Stimulated activated CD8-positive, alpha-beta memory T cell treated with anti-CD3 and anti-CD28 coated beads, Interleukin-4, amount 100 ng/mL, for 48 hours (primary cell): ENCODE data around the gene RASAL2.

Source experiments
- DNase-seq: peaks from one replicate; pipeline ENCODE4 v3.0.0-alpha.2; 2020

The RASAL2 gene

DNA sequence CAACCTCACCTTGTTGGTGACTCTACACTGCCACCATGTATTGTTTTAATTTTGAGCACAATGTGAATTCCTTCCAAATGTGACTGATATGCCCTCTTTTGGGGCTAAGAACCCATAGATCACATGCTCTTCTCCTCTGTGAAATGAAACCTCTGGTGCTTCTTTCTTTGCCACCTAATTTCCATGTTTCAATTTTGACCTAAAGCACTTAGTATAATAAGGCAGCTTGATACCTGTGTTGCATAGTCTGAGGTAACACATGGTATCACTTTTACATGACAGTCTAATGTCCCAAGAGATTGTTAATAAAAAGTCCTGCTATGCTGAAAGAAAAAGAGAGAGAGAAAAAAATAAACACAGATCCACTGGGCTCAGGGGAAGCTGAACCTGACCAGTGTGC, 378.6 kb downstream of the RASAL2 start:
- no peak for DNase-seq

- no peak for DNase-seq
These were observed 383.5 kb downstream of the RASAL2 start for GRCh38 chr1:178477373-178477772.

GRCh38 chr1:178477841-178478240, 383.9 kb downstream of the RASAL2 start:
- no peak for DNase-seq

DNA sequence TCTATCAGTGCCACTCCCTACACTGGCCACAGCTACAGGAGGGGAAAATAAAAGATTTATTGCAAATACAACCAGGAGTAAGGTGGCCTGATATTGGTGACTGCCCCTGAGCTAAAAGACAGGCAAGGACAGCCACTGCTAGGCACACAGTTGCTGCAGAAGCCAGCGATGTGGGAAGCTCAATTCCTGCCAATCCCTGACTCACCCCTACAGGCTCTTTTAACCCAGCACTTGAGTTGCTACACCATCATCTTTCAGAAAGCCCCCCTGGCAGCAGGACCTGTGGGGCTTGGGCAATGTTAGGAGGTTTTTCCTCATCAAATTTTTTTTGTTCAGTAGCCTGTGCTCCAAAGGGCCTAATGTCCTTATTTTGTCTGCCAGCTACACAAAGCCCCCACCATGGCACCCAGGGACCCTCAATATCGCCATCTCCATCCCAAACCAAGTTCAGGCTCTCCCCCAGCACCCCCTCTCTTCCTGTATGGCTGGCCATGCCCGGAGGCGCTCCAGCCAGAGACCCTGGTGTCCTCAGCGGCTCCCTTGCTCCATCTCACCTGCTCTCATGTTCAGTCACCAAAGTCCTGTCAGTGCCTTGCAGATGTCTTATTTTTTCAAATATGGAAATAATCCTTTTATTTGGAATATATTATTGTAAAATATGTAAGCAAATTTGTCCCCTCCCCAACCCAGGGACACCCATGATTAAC, 389.5 kb downstream of the RASAL2 start:
- DNase-seq = no peak

DNA sequence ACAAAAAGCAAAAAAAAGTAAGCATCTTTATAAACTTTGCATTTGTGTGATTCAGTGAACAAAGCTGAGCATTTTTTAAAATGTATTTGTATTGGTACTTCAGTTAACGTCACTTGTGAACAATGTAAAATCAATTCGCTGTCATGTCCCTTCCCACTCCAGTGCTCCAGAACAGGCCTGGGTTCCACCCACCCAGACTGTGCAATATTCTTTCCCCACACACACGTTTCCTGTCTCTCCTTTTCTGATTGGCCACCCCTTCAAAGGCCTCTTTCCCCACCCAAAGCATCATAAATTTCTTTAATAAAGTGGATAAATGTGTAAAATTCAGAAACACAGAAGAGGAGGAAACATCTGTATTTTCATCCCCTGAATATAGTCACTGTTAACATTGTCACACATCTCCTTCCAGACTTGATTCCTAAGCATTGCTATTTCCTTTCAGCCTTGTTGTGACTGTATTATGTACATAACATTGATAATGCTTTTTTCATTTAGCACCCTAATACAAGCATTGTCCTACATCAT, 390.9 kb downstream of the RASAL2 start:
- no peak for DNase-seq

DNA sequence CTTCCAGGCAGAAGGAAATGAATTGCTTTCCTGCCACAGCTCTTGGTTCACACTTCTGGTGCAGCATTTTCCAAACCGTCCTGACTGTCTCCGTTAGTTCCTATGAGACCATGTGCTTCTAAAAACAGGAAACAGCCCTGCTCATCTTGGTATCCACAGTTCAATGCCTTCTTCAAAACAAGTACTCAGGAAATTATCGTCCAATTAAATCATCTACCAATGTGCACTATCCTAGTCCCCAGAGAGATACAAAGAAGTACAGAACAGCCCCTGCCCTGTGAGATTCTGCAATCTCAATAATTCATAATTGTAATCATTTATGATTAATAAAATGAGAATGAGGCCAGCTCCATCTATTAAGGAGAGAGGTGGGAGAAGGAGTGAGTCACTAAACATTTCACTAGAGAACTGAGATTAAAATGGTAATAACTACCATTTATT, 391.7 kb downstream of the RASAL2 start:
- no peak for DNase-seq

- DNase-seq = no peak
These were observed 392.5 kb downstream of the RASAL2 start for GRCh38 chr1:178486100-178487069.

GRCh38 chr1:178487070-178487615, 393.2 kb downstream of the RASAL2 start:
- no peak for DNase-seq

- DNase-seq = no peak
These were observed 394.5 kb downstream of the RASAL2 start for GRCh38 chr1:178488393-178488792.

DNA sequence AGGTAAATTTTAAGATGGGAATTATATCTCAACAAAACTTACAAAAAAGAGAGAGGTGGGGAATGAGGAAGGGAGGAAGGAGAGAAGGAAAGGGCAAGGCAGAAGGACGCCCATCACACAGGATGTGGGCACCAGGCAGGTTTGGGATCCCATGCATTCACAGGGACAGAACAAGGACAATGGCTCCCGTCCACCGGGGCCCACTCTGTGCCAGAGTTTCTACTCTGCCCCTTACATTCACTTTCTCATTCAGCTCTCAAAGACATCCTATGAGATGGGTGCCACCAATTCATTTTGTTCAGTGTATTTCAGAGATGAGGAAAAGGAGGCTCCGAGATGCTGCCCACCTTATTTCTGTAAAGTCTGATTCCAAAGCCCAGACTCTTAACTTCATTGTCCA, 395.5 kb downstream of the RASAL2 start:
- DNase-seq = no peak

DNA sequence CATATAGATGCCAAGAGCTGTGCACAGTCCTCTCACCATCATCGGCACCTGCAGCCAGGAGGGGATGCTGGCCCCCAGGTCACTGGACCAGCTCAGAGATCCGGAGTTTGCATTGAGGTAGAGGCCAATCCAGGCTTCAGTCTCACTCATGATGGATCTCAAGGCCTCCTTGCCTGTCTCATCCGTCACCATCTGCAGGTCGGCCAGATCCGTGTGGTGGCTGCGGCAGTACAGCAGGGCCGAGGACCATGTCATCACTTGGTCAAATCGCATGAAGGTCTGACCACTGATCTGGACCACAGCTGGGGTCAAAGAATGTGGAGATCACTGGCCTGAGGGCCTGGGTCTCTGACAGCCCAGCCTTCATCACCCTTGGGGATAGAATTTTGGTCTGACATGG, 396.2 kb downstream of the RASAL2 start:
- no peak for DNase-seq

DNA sequence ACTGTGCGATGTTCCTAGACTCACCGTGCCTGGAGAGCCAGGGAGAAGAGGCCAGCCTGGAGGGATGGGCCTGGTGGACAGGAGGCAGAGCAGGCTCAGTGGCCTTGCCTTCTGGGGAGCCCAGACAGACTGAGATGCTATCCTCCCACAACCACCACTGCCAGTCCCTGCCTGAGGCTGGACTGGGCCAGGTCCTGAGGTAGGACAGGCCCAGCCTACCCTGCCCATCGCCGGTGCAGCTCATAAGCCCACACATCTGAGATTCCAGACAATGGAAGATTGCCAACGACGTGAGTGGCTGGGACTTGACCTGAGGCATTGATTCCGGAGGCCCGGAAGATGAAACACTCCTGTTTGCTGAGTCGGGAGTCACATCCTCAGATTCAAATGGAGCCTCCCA, 397.1 kb downstream of the RASAL2 start:
- no peak for DNase-seq

GRCh38 chr1:178491721-178492120, 397.8 kb downstream of the RASAL2 start:
- no peak for DNase-seq

- no peak for DNase-seq
These were observed 398.4 kb downstream of the RASAL2 start for GRCh38 chr1:178492341-178492740.

DNA sequence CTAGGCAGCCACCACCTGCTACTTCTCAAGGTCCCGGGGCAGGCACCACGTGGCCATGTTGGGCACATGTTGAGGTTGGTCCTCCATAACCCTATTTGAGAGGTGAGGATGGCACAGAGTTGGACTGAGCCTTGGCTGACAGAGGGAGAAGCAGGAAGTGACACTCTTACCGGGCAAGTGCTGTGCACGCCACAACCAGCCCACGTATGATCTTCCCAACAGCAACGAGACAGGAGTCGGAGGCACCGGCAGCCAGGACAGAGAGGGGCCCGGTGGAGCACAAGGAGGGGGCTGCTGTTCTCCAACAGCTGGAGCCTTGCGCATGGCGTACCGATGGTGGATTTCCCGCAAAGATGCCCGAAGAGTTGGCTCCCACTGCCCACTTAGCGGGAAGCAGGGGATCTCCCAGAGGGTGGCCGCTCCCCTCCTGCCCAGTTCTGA, 399.4 kb downstream of the RASAL2 start:
- no peak for DNase-seq

DNA sequence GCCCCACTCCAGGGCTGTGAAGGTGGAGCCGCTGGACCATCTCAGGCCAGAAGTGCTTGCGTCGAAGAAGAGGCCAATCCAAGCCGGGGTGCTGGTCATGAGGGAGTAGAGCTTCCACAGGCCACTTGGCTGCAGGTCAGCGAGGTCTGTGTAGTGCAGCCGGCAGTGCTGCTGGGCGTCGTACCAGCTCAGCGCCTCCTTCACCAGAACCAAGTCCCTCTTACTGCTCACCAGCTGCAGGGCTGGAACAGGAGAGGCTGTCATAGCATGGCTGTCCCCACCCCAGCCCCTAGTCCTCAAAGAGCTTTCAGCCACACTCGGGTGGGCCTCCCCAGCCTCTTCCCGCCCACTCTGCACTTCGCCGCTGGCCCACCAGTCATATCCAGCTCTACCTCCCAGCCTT, 400.7 kb downstream of the RASAL2 start:
- no peak for DNase-seq

DNA sequence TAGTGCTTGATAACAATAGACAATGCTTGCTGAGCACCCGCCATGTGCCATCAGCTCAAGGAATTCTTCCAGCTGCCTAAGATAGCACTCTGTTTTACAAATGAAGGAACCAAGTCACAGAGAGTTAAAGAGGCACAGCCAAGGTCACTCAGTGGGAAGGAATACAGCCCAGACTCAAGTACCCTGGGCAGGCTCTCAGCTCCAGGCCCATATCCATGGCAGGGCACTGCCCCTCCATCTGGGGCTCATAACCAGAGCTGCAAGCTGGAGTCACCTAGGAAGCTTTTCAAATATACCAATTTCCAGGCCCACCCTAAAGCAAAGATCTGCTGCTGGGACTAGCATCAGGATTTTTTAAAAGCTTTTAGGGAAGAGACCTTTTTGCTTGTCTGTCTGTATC, 401.3 kb downstream of the RASAL2 start:
- no peak for DNase-seq

DNA sequence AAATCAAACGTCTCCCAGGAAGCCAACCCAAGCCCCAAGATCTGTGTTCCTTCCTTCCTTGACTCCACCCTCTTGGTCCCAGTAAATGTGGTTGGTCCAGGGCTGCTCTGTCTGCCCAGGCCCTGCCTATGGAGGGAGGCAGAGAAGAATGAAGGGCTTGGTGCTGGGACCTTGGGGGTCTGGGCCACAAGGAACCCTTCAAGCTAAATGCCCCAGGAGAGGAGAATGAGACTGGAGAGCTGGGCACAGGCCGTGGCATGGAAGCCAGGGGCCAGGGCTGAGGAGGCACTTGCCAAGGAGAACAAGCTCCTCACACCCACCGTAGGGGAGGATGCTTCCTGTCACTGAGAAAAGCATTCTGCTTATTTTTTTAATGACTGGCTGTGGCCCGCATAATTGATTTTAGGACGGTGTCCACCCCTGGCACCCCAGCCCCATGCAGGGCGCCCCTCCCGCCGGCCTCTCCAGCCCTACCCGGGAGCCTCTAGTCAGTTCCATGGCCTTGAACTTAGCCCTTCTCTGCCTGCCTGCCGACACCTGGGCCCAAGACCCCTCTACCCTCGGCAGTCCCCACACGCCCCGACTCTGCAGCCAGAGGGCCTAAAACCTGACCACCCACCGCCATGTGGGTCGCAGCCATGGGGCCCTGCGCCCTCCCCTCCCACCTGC, 402.0 kb downstream of the RASAL2 start:
- no peak for DNase-seq

DNA sequence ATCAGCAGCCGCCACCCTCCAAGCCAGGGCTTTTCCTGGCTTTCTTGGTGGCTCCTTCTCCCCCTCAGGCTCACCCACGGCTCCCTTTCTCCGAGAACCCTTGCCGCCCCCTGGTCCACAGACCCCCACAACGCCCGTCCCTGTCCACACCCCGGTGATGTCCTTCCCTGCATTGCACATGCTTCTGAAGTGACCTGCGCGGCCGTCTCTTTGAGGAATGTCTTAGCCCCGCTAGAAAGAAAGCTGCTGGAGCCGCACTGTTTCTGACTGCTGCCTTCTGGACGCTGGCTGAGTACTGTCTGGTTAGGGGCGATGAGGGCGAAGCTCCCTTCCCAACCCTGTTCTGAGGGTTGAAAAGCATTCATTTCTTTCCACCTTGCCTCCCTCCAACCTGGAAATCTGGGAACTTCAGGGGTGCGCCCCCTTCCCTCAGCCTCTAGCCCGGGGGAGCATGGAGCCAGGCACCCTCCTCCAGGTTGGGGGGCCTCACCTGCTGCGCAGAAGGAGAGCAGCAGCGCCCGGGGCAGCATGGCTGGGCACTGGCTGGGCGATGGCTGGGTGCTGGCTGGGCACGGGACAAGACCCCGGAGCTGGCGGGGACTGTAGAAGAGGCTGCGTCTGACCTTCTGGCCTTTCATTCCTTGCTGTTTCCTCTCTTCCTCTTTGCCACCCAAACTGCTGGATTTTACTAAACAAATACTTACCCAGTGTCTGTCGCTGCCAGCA, 402.7 kb downstream of the RASAL2 start, which contains the start of gene CLEC20A:
Gene CLEC20A, minus strand, starts transcription at position 555 of the 726 bp plus-strand sequence. Its CDS starts 25 bp downstream, at position 530.
- no peak for DNase-seq

- DNase-seq = no peak
These were observed 404.1 kb downstream of the RASAL2 start for GRCh38 chr1:178497903-178498478.

GRCh38 chr1:178498896-178499675, 405.2 kb downstream of the RASAL2 start:
- DNase-seq = no peak
